COLO668 (cell line): Measurements from ENCODE around the gene COL9A3.

ENCODE experiments used
- DNase-seq: peaks from one replicate; lab custom pipeline; 2025; ENCODE audit not compliant: unreplicated experiment; lab: John Stamatoyannopoulos, UW

COL9A3 gene

DNA sequence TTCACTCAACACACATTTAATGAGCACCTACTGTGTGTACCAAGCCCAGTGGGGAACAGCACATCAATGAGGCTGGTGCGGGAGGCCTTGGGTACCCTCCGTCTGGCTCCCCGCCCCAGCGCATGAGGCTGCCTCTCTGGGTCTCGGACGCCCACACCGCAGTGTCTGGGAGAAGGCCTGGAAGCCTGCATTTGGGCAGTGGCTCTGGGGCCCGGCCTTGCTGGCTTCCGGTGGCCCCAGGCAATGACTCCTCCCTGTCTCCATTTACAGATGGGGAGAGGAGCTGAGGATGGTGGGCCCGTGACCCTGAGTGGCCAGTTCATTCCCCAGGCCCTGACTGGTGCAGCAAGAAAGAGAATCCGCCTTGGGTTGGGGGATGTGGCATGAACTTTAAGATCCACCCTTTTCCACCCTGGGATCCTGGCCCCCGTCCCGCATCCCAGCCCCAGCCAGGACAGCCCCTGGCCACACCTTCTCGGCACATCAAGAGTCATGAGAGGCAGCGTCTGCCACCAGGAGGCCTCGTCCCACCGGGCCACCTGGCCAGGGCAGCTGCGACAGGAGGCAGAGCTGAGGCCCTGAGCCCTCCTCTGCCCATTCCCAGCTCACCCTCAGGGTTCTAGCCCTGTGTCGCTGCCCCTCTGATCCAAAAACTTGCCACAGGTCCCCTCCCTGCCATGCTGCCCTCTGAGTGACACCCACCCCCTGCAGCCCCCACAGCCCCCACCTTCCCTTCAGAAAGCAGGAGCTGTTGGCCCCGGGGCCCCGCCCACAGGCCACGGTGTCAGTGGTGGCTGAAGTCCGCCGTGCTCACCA lies 38.0 kb upstream of the COL9A3 start:
- DNase-seq, result no peak

DNA sequence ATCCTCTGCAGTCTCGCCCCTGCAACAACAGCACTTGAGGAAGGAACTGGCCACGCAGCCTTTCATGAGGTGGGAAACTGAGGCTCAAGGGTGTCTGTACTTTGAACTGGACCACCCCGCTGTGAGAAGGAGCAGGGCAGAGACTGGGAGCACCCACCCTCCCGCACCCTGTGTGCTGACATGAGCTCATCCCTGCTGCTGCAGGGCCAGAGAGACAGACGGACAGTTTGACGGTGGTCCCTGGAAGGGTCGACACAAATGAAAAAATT lies 37.5 kb upstream of the COL9A3 start:
- no peak for DNase-seq

DNA sequence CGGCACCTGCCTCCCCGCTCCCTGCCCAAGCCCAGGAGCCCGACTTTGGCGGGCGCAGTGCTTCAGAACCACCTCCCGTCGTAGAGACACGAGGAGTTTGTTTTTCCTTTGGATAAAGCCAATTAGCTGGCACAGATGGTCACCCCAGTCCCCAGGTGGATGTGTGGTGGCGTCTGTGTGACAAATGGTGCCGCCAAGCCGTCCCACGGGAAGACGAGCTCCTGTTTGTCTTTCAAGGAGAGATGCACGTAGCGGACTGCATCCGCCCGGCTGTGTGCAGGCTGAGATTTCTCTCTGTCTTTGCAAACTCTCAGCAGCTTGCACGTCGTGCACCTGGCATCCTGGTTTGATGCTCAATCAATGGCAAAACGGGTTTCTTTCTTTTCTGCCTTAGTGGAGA lies 36.6 kb upstream of the COL9A3 start:
- no peak for DNase-seq

DNA sequence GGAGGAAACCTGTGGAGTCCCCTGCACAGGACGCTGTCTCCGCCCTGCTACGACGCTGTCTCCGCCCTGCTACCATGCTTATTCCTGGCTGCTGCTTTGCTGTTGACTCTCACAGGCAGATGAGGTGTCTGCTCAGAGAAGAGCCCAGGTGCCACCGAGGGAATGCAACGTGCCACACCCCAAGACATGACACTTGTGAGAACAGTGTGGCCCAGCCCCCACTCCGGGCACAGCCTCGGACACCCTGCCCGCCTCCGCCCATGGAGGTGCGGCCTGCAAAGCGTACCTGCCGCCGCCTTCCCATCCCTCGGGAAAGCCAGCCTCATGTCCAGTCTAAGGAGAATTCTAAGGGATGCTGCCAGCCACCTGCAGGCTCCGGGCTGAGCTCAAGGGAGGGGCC lies 36.2 kb upstream of the COL9A3 start:
- no peak for DNase-seq

DNA sequence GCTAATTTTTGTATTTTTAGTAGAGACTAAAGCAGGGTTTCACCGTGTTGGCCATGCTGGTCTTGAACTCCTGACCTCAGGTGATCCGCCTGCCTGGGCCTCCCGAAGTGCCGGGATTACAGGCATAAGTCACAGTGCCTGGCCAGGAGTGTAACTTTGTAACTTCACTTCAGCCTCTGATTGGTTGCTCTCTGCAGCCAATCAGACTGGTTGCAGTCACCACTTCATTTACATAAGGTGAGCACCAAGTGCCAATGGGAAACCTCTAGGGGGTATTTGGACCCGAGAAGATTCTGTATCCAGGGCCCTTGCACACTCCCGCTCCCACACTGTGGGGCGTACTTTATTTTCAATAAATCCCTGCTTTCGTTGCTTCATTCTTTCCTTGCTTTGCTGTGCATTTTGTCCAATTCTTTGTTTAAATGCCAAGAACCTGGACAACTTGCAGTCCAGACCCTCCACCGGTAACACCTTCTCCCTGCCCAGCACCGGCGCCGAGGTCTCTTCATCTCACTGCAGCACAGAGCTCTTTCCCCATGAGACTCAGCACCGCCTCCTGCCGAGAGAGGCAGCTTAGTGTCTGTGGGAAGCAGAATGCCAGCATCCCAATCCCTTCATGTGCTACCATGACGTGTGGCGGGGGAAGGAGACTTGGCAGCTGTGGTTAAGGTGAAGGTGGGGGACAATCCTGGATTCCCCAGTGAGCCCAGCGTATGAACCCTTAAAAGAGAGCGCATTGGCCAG lies 34.5 kb upstream of the COL9A3 start:
- DNase-seq, result peak; percentile 38

DNA sequence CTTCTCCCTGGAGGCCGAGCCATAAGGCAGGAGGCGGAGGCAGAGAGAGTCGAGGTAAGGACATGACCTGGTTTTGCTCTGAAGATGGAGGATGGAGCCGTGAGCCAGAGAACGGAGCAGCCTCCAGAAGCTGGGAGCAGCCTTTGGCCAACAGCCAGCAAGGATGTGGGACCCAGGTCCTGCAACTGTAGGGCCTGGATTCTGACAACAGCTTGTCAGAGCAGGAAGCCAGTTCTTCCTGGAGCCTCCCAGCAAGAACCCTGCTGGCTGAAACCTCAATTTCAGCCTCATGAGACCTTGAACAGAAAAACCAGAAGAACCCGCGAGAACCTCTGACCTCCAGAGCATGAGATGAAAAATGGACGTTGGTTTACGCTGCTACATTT lies 34.0 kb upstream of the COL9A3 start:
- DNase-seq, result no peak

DNA sequence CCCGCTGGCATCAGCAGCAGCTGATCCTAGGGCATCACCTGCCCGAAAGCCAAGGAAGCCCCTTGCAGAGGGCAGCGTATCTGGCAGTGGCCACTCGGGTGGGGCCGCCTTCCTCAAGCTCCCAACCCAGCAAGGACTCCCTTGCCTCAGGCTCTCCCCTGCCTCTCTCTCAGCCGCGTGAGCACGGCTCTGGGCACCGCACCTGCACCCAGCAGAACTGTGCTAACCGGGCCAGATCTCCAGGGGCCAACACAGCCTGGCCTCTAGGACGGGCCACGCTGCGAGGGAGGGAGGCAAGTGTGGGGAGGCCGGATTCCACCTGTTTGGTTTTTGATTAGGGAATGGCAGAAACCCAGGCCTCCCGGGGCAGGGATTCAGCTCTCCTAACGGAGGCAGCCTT lies 32.4 kb upstream of the COL9A3 start:
- DNase-seq, result no peak

DNA sequence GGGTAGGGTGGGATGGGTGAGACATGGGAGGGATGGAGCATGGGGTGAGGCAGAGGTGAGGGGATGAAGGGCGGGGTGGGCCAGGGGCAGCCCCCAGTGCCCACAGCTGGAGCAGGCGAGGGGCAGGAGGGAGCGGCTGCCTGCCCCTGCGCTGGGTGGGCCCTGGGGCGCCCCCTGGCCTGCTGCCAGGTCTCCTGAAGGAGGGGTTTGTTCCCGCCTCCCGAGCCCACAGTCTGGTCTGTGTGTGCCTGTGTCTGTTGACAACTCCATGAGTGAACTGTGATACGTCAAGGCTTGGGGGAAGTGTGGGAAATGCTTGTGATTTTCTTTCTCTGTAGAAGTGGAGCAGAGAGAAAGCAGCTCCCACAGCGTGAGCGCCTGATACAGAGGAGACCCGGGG lies 31.5 kb upstream of the COL9A3 start:
- DNase-seq, result no peak

DNA sequence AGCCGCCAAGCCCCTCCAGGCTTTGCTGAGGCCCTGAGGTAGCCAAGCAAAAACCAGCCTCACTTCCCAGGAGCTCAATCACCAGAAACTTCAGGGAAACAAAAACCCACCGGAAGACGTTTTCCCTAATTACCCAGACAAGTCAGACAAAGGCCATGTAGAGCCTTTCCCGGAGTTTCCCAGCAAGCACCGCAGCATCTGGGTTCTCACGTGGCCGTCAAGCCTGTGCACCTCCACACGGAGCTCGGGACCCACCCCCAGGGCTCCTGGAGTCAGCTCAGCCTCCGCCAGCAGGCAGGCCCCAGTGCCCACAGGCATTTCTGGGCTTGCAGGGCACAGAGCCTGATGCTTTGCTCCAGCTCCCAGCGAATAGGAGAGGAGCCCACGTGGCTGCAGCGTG lies 30.7 kb upstream of the COL9A3 start:
- no peak for DNase-seq

DNA sequence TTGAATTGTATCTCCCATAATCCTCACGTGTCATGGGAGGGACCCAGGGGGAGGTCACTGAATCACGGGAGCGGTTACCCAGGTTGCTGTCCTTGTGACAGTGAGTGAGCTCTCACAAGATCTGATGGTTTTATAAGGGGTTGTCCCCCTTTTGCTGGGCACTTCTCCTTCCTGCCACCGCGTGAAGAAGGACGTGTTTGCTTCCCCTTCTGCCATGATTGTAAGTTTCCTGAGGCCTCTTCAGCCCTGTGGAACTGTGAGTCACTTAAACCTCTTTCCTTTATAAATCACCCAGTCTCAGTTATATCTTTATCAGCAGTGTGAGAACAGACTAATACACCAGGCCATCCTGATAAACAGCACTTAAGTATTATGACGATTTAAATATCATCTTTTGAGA lies 29.5 kb upstream of the COL9A3 start:
- DNase-seq, result no peak

DNA sequence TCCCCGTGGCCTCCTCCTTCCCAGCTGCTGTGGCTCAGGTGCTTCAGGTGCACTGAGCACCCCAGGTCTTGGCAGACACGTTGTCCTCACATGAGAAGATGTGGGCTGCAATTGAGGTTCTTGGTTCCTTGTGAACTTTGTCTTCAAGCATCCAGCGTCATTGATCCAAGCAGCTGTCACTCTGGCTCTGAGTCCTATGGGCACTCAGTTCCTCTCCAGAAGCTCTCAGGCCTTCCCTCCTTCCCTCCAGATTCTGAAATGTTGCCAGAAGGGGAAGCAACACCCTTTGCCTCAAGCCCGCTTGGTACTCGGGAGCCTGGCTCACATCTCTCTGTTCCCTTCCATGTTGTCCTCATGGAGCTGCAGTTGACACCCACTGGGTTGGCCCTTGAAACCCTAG lies 29.0 kb upstream of the COL9A3 start:
- DNase-seq, result no peak

DNA sequence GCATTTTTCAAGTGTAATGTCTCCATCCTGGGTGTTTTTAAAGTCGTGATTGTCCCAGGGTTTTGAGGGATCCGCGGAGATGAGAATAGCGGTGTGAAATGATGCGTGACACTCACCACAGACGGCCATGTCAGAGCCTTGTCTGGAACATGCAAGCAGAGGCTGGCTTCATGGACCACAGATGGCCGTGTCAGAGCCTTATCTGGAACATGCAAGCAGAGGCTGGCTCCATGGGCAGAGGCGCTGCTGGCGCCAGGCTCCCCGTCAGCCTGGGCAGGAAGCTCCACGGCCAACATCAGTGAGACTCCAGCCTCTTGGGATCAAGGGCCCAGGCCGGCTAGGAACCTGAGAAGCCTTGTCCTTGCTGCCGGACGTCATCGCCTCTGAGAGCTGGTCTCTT lies 28.2 kb upstream of the COL9A3 start:
- DNase-seq, result no peak

DNA sequence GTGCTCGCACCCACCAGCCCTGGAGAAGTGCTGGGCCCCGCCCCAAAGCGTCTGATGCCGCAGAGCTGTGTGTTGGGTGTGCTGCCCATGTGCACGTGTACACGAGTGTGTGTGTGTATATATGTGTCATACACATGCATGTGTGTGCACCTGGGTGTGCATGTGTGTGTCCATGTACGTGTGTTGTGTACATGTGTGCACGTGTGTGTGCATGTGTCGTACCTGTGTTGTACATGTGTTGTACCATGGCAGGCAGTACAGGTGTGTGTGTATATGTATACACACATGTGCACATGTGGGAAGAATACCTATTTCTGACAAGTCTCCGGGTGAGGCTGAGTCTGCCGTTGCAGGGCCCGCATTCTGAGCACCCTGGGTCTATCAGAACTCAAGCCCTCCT lies 26.8 kb upstream of the COL9A3 start:
- DNase-seq, result no peak

DNA sequence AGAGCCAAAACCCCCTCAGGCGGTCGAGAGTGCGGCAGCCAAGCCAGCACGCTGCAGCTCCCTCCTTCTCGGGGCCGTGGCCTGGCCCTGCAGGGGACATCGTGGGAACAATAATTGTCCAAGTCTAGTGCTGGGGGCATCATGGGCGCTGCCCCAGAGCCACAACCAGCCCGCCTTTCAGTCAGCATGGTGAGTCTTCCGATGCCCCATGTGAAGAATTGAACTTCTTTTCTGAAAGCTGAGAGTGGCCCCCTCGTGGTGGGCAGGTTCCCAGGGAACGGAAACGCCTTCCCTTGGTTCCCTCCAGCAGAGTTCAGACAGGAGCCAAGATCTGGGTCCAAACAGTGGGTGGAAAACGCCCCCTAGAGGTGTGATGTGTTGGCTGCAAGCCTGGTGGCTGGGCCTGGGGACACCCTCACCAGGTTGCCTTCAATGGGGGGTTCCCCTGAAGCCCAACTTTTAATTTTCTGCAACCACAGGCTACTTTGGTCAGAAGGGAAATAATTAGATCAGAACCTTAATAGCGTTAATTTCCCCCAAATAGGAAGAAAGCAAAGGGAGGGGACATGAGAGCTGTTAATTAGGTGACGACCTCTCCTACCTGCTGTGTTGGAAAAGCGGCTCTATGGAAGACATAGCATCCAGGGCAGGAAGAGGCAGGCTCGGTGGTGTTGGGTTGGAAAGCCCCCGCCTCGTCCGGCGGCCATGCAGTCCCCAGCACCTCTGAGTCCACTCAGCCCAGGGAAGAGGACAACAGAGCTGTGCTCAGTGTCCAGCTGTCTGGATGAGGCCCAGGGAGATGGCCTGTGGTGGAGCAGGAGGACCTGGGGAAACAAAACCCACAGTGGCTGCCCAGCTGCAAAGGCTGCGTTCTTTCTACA lies 25.3 kb upstream of the COL9A3 start:
- DNase-seq, result peak; percentile 80

DNA sequence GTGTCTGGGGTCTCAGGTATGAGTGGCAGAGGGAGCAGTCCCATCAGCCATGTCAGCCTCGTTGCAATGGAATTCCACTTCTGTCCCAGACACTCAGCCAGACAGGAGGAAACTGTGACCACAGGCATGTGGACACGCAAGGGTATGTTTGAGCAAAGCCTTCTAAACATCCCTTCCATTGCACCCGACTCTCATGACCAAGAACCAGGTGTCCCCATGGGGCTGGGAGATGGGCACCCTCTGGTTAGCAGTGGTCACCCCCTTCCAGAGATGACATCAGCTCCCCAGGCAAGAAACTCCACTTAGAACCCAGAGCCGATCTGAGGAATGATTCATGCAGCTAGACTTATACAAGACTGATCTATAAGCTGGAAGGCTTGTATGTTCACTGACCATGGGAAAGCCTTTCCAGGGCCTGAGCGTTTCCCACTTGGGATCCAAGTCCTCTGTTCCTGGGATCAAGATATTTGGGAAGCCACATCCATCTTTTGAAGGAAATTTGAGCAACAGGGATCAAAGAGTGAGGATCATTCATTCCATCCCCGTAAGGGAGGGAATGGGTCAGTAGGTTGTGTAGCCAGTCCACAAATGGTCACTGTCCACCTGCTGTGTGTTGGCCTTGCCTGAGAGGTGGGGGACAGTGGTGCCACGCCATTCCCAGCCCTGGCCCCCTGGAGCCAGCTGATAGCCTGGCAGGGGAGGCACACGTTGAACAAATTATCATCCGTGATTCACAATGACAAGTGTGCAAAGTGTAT lies 24.5 kb upstream of the COL9A3 start:
- DNase-seq, result no peak

DNA sequence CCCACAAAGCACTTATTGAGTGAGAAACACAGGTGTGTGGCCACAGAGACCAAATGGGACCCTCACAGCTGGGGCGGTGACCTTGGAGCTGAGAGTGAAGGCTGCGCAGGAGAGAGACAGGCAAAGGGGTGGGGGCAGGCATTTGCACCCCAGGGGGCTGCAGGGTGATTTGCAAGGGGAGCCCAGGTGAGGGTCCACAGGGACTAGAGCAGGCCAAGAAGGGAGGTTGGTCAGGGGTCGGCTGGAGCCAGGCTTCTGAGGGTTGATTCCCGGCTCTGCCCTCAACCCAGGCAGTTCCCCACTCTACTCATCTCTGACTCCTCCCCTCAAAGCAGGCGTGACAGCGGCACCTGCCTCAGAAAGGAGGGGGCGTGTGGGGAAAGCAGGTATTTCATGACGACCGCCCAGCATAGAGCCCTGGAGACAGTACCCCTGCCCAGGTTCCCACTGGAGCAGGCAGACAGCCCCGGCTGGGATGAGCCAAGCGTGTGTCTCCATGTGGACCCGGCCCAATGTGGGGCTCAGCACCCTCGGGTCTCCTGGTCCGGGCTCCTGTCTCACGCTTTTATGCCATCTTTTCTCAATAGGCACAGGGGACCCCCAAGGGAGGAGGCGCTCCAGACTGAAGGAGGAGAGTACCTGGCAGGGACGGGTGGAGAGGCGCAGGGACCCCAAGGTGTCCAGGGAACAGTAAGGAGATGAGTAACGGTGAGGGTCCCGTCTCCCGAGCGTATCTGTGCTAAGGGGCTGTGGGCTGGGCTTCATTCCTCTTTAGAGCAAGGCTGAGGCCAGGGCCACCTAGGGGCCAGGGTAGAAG lies 23.7 kb upstream of the COL9A3 start:
- peak; percentile 29 for DNase-seq

DNA sequence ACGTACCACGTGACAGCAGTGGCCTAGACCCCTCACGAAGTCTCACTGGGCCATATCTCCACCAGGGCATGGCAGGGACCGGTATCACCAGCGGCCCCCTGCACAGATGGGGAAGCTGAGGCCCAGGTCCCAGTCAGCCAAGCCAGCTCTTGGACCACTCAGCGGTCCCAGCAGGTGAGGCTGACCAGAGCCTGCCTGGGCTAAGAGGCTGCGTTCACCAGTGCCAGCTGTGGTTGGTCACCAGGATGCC lies 23.2 kb upstream of the COL9A3 start:
- no peak for DNase-seq

DNA sequence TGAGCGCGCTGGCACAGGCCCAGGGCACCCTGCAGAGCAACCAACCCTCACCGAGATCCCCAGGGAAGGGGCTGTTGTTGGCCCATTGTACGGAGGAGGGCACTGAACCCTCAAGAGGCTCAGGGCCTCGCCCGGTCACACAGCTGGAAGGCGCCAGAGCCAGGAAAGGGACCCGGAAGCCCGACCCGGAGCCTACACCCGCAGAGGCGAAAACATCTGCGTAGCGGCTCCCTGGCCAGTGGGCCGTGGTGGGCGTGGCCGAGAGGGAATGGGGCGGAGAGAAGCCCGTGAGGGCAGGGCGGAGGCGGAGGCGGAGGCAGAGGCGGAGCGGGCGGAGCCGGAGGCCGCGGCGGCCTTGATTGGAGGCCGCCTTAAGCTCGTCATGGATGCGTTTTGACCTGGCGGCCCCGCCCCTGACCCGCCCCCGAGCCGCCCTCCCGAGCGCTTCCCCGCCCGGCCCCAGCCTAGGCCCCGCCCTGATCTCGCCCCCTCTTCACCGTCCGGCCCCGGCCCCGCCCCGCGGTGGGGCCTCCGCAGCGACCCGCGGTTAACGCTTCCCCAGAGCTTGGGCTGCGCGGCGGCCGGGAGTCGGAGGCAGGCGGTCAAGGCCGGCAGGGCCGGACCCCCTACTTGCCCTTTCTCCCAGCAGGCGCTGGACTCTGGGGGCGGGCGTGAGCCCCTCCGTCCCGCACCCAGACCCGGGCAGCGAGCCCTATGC lies 22.7 kb upstream of the COL9A3 start:
- DNase-seq, result peak; percentile 97

DNA sequence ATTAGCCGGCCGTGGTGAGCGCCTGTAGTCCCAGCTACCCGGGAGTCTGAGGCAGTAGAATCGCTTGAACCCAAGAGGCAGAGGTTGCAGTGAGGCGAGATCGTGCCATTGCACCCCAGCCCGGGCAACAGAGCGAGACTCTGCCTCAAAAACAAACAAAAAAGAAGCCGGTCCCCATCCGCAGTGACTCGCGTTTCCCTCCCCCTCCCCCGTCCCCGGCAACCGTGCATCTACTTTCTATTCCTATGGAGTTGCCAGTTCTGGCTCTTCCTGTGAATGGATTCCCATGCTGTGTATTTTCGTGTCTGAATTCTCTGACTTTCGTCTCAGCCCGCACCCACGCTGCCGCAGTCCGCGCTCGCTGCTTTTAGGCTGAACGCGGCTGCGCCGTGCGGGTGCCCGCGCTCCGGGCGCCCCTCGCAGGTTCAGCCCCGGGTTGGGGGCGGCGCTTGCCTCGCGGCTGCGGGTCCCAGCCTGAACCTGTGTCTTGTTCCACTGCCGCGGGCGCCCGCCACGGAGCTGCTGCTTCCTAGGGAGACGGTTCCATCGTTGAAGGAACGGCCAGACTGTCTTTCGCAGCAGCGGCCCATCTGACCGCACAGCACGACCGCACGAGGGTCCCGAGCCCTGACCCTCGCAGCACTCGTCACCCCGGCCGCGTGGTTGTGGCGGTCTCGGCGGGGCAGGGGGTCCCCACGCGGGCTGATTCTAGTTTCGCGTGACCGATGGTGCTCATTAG lies 21.7 kb upstream of the COL9A3 start:
- peak; percentile 78 for DNase-seq
